Stimulated activated naive CD8-positive, alpha-beta T cell treated with anti-CD3 and anti-CD28 coated beads, Interleukin-15, Interleukin-2, amounts not matched to agents 100 ng/mL and 50 ng/mL, for 24 hours (primary cell): ENCODE data around the gene ACOT11.

Experiments
- H3K27ac Mint-ChIP-seq: one replicate; pipeline ENCODE4 v1.8.0; 2021; ENCODE audit warnings: mild to moderate bottlenecking, mixed read lengths
- H3K27me3 Mint-ChIP-seq: one replicate; pipeline ENCODE4 v1.8.0; 2021; ENCODE audit warnings: mixed read lengths
- H3K36me3 Mint-ChIP-seq: one replicate; pipeline ENCODE4 v1.8.0; 2021; ENCODE audit warnings: low read depth, mixed read lengths
- H3K4me1 Mint-ChIP-seq: one replicate; pipeline ENCODE4 v1.8.0; 2021; ENCODE audit warnings: low read depth, mixed read lengths
- H3K4me3 Mint-ChIP-seq: one replicate; pipeline ENCODE4 v1.8.0; 2021; ENCODE audit warnings: mild to moderate bottlenecking, mixed read lengths
- H3K9me3 Mint-ChIP-seq: one replicate; pipeline ENCODE4 v1.8.0; 2021; ENCODE audit warnings: mixed read lengths

Gene ACOT11

GRCh38 chr1:54583307-54583686, 35.3 kb downstream of the ACOT11 start:
- H3K27ac Mint-ChIP-seq, result no peak overlapping the region
- peaks cover 2% of the 10 kb centered on the region for H3K4me1 Mint-ChIP-seq

GRCh38 chr1:54583871-54584270, 35.8 kb downstream of the ACOT11 start:
- no peak overlapping the region for H3K4me3 Mint-ChIP-seq
- H3K36me3 Mint-ChIP-seq, result no peaks in the 10 kb centered on the region
- no peaks in the 10 kb centered on the region for H3K27me3 Mint-ChIP-seq
- no peak overlapping the region for H3K27ac Mint-ChIP-seq
- H3K4me1 Mint-ChIP-seq, result peaks cover 7% of the 10 kb centered on the region
- no peaks in the 10 kb centered on the region for H3K9me3 Mint-ChIP-seq

More at GRCh38 chr1:54583307-54583686, 35.3 kb downstream of the ACOT11 start:
- Mint-ChIP-seq H3K9me3 (no peaks in the 10 kb centered on the region), H3K36me3 (no peaks in the 10 kb centered on the region), H3K4me3 (no peak overlapping the region), H3K27me3 (no peaks in the 10 kb centered on the region)

GRCh38 chr1:54584575-54584974, 36.5 kb downstream of the ACOT11 start:
- Mint-ChIP-seq H3K9me3 (no peaks in the 10 kb centered on the region), H3K27me3 (no peaks in the 10 kb centered on the region), H3K27ac (no peak overlapping the region), H3K4me1 (peaks cover 7% of the 10 kb centered on the region), H3K4me3 (no peak overlapping the region), H3K36me3 (no peaks in the 10 kb centered on the region)

- H3K4me3 Mint-ChIP-seq, result no peak overlapping the region
Observed at GRCh38 chr1:54585181-54586066, 37.4 kb downstream of the ACOT11 start.

GRCh38 chr1:54588377-54588776, 40.3 kb downstream of the ACOT11 start:
- H3K9me3 Mint-ChIP-seq, result no peaks in the 10 kb centered on the region
- no peak overlapping the region for H3K27ac Mint-ChIP-seq
- H3K27me3 Mint-ChIP-seq, result no peaks in the 10 kb centered on the region
- no peak overlapping the region for H3K4me3 Mint-ChIP-seq
- no peaks in the 10 kb centered on the region for H3K36me3 Mint-ChIP-seq
- peaks cover 7% of the 10 kb centered on the region for H3K4me1 Mint-ChIP-seq

More at GRCh38 chr1:54585181-54586066, 37.4 kb downstream of the ACOT11 start:
- H3K27me3 Mint-ChIP-seq, result no peaks in the 10 kb centered on the region
- H3K27ac Mint-ChIP-seq, result no peak overlapping the region
- H3K4me1 Mint-ChIP-seq, result peaks cover 7% of the 10 kb centered on the region
- no peaks in the 10 kb centered on the region for H3K36me3 Mint-ChIP-seq
- no peaks in the 10 kb centered on the region for H3K9me3 Mint-ChIP-seq

- no peaks in the 10 kb centered on the region for H3K36me3 Mint-ChIP-seq
- H3K27ac Mint-ChIP-seq, result no peak overlapping the region
- H3K4me3 Mint-ChIP-seq, result no peak overlapping the region
- H3K9me3 Mint-ChIP-seq, result no peaks in the 10 kb centered on the region
- H3K4me1 Mint-ChIP-seq, result peaks cover 7% of the 10 kb centered on the region
- no peaks in the 10 kb centered on the region for H3K27me3 Mint-ChIP-seq
Observed at GRCh38 chr1:54591127-54591756, 43.2 kb downstream of the ACOT11 start.

GRCh38 chr1:54593571-54594160, 45.6 kb downstream of the ACOT11 start:
- Mint-ChIP-seq H3K27me3 (no peaks in the 10 kb centered on the region), H3K4me3 (no peak overlapping the region), H3K36me3 (no peaks in the 10 kb centered on the region), H3K4me1 (peaks cover 1% of the 10 kb centered on the region), H3K27ac (no peak overlapping the region), H3K9me3 (no peaks in the 10 kb centered on the region)

GRCh38 chr1:54594463-54594862, 46.4 kb downstream of the ACOT11 start:
- no peaks in the 10 kb centered on the region for H3K4me1 Mint-ChIP-seq
- H3K9me3 Mint-ChIP-seq, result no peaks in the 10 kb centered on the region
- H3K4me3 Mint-ChIP-seq, result no peak overlapping the region
- no peak overlapping the region for H3K27ac Mint-ChIP-seq
- H3K36me3 Mint-ChIP-seq, result no peaks in the 10 kb centered on the region
- H3K27me3 Mint-ChIP-seq, result no peaks in the 10 kb centered on the region

- Mint-ChIP-seq H3K4me3 (no peak overlapping the region), H3K4me1 (no peaks in the 10 kb centered on the region)
Observed at GRCh38 chr1:54595956-54596498, 48.0 kb downstream of the ACOT11 start.

GRCh38 chr1:54596756-54597155, 48.7 kb downstream of the ACOT11 start:
- H3K4me1 Mint-ChIP-seq, result no peaks in the 10 kb centered on the region

More at GRCh38 chr1:54595956-54596498, 48.0 kb downstream of the ACOT11 start:
- Mint-ChIP-seq H3K36me3 (no peaks in the 10 kb centered on the region), H3K9me3 (no peaks in the 10 kb centered on the region), H3K27me3 (no peaks in the 10 kb centered on the region), H3K27ac (no peak overlapping the region)

GRCh38 chr1:54597455-54598030, 49.5 kb downstream of the ACOT11 start:
- H3K27ac Mint-ChIP-seq, result no peak overlapping the region

More at GRCh38 chr1:54596756-54597155, 48.7 kb downstream of the ACOT11 start:
- Mint-ChIP-seq H3K36me3 (no peaks in the 10 kb centered on the region), H3K27me3 (no peaks in the 10 kb centered on the region), H3K9me3 (no peaks in the 10 kb centered on the region), H3K4me3 (no peak overlapping the region), H3K27ac (no peak overlapping the region)

GRCh38 chr1:54599211-54599823, 51.3 kb downstream of the ACOT11 start:
- H3K27me3 Mint-ChIP-seq, result no peaks in the 10 kb centered on the region
- H3K36me3 Mint-ChIP-seq, result no peaks in the 10 kb centered on the region
- H3K4me1 Mint-ChIP-seq, result peaks cover 2% of the 10 kb centered on the region
- H3K27ac Mint-ChIP-seq, result no peak overlapping the region
- no peaks in the 10 kb centered on the region for H3K9me3 Mint-ChIP-seq
- H3K4me3 Mint-ChIP-seq, result no peak overlapping the region

More at GRCh38 chr1:54597455-54598030, 49.5 kb downstream of the ACOT11 start:
- H3K4me3 Mint-ChIP-seq, result no peak overlapping the region
- no peaks in the 10 kb centered on the region for H3K27me3 Mint-ChIP-seq
- H3K36me3 Mint-ChIP-seq, result no peaks in the 10 kb centered on the region
- no peaks in the 10 kb centered on the region for H3K9me3 Mint-ChIP-seq
- H3K4me1 Mint-ChIP-seq, result no peaks in the 10 kb centered on the region

GRCh38 chr1:54600947-54601721, 53.1 kb downstream of the ACOT11 start:
- Mint-ChIP-seq H3K27ac (no peak overlapping the region), H3K36me3 (no peaks in the 10 kb centered on the region), H3K9me3 (no peaks in the 10 kb centered on the region), H3K27me3 (no peaks in the 10 kb centered on the region), H3K4me1 (peaks cover 14% of the 10 kb centered on the region), H3K4me3 (no peak overlapping the region)

GRCh38 chr1:54601730-54602129, 53.7 kb downstream of the ACOT11 start:
- Mint-ChIP-seq H3K27ac (no peak overlapping the region), H3K4me3 (no peak overlapping the region), H3K27me3 (no peaks in the 10 kb centered on the region), H3K4me1 (peaks cover 14% of the 10 kb centered on the region), H3K9me3 (no peaks in the 10 kb centered on the region), H3K36me3 (no peaks in the 10 kb centered on the region)
